ENCODE results near the gene BATF.

DNA sequence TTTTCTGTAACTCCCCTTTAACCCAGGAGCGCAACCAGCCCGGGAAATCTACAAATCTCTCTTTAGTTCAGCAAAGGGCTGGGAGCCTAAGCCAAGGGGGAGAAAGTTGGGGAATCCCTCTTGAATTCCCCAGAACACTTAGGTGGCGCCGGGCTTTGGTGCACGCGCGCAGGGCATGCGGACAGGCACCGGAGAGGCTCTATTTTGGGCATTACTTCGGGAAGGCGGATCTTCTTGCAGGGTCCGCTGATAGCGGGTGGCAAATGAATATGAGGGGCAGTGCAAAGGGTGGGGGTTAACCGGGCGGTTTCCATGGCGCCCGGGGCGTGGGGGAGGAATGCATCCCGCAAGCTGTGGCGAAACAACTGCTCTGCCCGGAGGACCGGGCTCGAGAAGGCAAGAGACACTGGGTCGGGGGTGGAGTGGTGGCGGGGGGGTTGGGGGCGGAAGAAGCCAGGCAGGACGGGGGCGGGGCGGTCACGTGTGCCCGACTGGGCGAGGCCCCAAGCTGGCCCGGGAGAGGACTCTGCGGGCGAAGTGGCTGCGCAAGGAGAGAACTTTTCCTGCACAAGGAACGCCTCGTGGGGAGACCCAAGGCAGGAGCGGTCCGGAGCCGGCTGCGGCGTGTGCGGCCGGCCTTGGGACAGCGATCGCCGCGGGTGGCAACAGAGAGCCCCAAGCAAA, 56.0 kb downstream of the BATF start, which contains the start of gene FLVCR2:
- TF ChIP-seq, protein P1, sequence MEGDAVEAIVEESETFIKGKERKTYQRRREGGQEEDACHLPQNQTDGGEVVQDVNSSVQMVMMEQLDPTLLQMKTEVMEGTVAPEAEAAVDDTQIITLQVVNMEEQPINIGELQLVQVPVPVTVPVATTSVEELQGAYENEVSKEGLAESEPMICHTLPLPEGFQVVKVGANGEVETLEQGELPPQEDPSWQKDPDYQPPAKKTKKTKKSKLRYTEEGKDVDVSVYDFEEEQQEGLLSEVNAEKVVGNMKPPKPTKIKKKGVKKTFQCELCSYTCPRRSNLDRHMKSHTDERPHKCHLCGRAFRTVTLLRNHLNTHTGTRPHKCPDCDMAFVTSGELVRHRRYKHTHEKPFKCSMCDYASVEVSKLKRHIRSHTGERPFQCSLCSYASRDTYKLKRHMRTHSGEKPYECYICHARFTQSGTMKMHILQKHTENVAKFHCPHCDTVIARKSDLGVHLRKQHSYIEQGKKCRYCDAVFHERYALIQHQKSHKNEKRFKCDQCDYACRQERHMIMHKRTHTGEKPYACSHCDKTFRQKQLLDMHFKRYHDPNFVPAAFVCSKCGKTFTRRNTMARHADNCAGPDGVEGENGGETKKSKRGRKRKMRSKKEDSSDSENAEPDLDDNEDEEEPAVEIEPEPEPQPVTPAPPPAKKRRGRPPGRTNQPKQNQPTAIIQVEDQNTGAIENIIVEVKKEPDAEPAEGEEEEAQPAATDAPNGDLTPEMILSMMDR (IDR thresholded peaks at IDR 0.05 in 2 of 3, conservative IDR thresholded peaks at IDR 0.05 in 1 of 3; ENCODE audit: borderline replicate concordance in 1 of 3, insufficient read depth in 1 of 3, low read depth in 2 of 3, low read length in 2 of 3): no peak
- TF ChIP-seq JUND (IDR thresholded peaks at IDR 0.05): no peak
- no peak for TF ChIP-seq POLR2A (IDR thresholded peaks at IDR 0.05; ENCODE audit: borderline replicate concordance, extremely low read depth, insufficient read depth, insufficient read length)
- no peak for TF ChIP-seq CEBPB (IDR thresholded peaks at IDR 0.05; ENCODE audit: low read depth)
